Gastroesophageal sphincter (tissue), 3 donors: Measurements from ENCODE around the gene HMG20A.

ENCODE experiments used
- CTCF ChIP-seq, 4 experiments: fragments of 200-600 bp in 2 of 4; fragments of 450-650 bp in 2 of 4; sonication (generic) in 1 of 4; IDR thresholded peaks; one replicate each; pipeline ENCODE4 v1.5.1; 2017 to 2019; ENCODE audit warnings: antibody characterized with exemption in 4 of 4, mild to moderate bottlenecking in 2 of 4, moderate library complexity in 2 of 4
- EP300 ChIP-seq: sonication (generic); formaldehyde crosslinking; IDR thresholded peaks from one replicate; pipeline ENCODE4 v1.6.1; 2017; ENCODE audit warnings: antibody characterized with exemption, mild to moderate bottlenecking
- POLR2A ChIP-seq, 2 donors: fragments of 450-650 bp; IDR thresholded peaks; one replicate each; pipeline ENCODE4 v1.6.1; 2017; ENCODE audit warnings: antibody characterized with exemption in 2 of 2, mild to moderate bottlenecking in 2 of 2, moderate library complexity in 1 of 2
- POLR2AphosphoS5 ChIP-seq: sonication (generic); formaldehyde crosslinking; IDR thresholded peaks from one replicate; pipeline ENCODE4 v1.6.1; 2017; ENCODE audit warnings: antibody characterized with exemption

- no peak for TF ChIP-seq CTCF (IDR thresholded peaks at IDR 0.05)
- TF ChIP-seq POLR2A (IDR thresholded peaks at IDR 0.05): no peak
- no peak for TF ChIP-seq EP300
- no peak for TF ChIP-seq POLR2AphosphoS5
These were observed 53.8 kb downstream of the HMG20A start for GRCh38 chr15:77474310-77474988.
